Measurements from ENCODE around the gene HEXIM1. TPM values are rescaled to one million over a fixed set of nuclear protein-coding genes. Genes with fewer than 3 reads are reported as not detected.

The HEXIM1 gene
- total RNA-seq, 6 experiments from 2014 or later = 14.0 to 27.1 (median 19.6) TPM

DNA sequence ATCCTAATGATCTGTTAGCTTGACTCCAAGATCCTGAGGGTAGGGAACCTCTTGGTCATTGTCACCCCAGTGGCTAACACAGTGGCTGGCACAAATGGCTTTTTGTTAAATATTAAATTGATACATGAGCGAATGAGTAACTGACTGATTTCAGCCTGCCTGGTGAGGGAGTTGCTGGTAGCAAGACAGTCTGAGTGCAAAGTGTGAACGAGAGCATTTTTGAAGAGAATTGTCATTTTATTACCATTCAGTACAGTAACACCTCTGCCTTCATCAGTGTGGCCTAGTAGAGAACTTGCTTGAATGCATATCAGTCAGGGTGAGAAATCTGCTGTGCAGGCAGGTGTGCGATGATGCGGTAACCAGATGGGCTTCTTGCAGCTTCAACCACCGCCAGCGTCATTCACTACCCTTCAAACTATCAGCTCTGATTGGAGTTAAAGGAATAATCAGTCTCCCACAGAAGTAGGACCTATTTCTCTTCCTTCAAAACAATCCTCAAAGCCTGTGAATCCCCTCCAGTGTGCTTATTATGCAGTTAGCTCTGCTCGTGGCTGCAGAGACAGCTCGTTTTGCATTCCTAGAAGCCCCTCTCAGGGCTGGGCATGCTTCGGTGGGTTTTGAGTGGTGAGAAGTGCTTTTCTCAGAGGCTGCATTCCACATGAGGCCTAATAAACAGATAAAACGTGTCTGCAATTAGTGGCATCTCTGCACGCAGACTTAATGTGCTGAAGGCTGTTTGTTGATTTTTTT, 42.4 kb downstream of the HEXIM1 start:
- Histone ChIP-seq H3K4me1 (peaks cover 0 to 35% (median 16%) of the 10 kb centered on the region in 4 donors), H3K4me3 (no peak overlapping the region), H3K9me3 (no peaks in the 10 kb centered on the region), H3K27me3 (no peaks in the 10 kb centered on the region), H3K36me3 (no peaks in the 10 kb centered on the region), H3K27ac (peak overlapping the region; percentile 51 to 78 (median 60))
- TF ChIP-seq, protein P1, sequence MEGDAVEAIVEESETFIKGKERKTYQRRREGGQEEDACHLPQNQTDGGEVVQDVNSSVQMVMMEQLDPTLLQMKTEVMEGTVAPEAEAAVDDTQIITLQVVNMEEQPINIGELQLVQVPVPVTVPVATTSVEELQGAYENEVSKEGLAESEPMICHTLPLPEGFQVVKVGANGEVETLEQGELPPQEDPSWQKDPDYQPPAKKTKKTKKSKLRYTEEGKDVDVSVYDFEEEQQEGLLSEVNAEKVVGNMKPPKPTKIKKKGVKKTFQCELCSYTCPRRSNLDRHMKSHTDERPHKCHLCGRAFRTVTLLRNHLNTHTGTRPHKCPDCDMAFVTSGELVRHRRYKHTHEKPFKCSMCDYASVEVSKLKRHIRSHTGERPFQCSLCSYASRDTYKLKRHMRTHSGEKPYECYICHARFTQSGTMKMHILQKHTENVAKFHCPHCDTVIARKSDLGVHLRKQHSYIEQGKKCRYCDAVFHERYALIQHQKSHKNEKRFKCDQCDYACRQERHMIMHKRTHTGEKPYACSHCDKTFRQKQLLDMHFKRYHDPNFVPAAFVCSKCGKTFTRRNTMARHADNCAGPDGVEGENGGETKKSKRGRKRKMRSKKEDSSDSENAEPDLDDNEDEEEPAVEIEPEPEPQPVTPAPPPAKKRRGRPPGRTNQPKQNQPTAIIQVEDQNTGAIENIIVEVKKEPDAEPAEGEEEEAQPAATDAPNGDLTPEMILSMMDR (IDR thresholded peaks at IDR 0.05) = no peak
- TF ChIP-seq POLR2A (IDR thresholded peaks at IDR 0.05) = no peak
- ATAC-seq (peak; percentile 85 to 93 (median 90)), DNase-seq (peak in 1 of 3 donors; percentile 63)
- 35% methylated on average over 9 of the region's 11 CpGs for WGBS (ENCODE audit: insufficient coverage, low coverage, low lambda C conversion rate, missing lambda C conversion rate)
- intact Hi-C loops (cut with DNase I) = no loop called here

GRCh38 chr17:45195424-45195823, 47.1 kb downstream of the HEXIM1 start:
- Histone ChIP-seq H3K4me3 (no peak overlapping the region), H3K36me3 (no peaks in the 10 kb centered on the region), H3K27me3 (no peaks in the 10 kb centered on the region), H3K9me3 (no peaks in the 10 kb centered on the region), H3K27ac (no peak overlapping the region), H3K4me1 (peaks cover 0 to 36% (median 16%) of the 10 kb centered on the region in 4 donors)
- intact Hi-C loops (cut with DNase I) = loop anchor here (5.0 kb wide), 2 partner anchors 33 to 58 kb away; partner anchors contain the start of genes ACBD4 (in 1 of the 2) and HEXIM2 (in 1 of the 2)
- ATAC-seq = no peak
- TF ChIP-seq, protein P1 (IDR thresholded peaks at IDR 0.05) = no peak
- TF ChIP-seq POLR2A (IDR thresholded peaks at IDR 0.05) = no peak
- DNase-seq = no peak

DNA sequence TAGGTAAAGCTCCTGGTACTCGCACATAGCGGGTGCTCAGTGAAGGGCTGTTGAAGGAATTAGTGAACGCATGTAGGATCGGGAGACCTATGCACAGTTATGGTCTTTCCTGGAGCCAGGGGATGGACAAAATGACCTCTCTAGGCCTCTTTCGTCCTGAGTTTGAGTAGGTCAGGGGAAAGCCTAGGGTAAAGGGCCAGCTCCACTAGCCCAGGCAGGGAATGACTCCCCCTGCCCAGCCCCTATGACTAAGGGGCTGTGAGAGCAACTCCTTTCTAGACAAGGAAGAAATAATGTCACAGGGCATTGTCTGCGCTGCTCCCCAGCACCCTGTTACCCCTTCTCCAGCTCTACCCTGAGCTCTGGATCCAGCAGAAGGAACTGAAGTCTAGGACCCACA, 48.8 kb downstream of the HEXIM1 start:
- DNase-seq (no peak), ATAC-seq (no peak)
- no peaks in the 10 kb centered on the region for H3K27me3 ChIP-seq
- H3K4me1 ChIP-seq = peaks cover 0 to 23% (median 8%) of the 10 kb centered on the region in 4 donors
- WGBS (ENCODE audit: insufficient coverage, low coverage, low lambda C conversion rate, missing lambda C conversion rate) = 81% methylated on average over 6 of the region's 6 CpGs
- no peak overlapping the region for H3K4me3 ChIP-seq
- H3K27ac ChIP-seq = no peak overlapping the region
- no peaks in the 10 kb centered on the region for H3K36me3 ChIP-seq
- no peaks in the 10 kb centered on the region for H3K9me3 ChIP-seq
- TF ChIP-seq POLR2A (IDR thresholded peaks at IDR 0.05) = no peak
- TF ChIP-seq, protein P1 (IDR thresholded peaks at IDR 0.05) = no peak
- intact Hi-C loops (cut with DNase I) = loop anchor here (5.0 kb wide), 2 partner anchors 35 to 60 kb away; partner anchors contain the start of genes ACBD4 (in 1 of the 2) and HEXIM2 (in 1 of the 2)

GRCh38 chr17:45197555-45198334, 49.5 kb downstream of the HEXIM1 start:
- no peaks in the 10 kb centered on the region for H3K9me3 ChIP-seq
- WGBS (ENCODE audit: insufficient coverage, low coverage, low lambda C conversion rate, missing lambda C conversion rate) = 2% methylated on average over 3 of the region's 16 CpGs
- H3K36me3 ChIP-seq = no peaks in the 10 kb centered on the region
- H3K27me3 ChIP-seq = no peaks in the 10 kb centered on the region
- intact Hi-C loops (cut with DNase I) = loop anchor here (5.0 kb wide), 2 partner anchors 35 to 60 kb away; partner anchors contain the start of genes ACBD4 (in 1 of the 2) and HEXIM2 (in 1 of the 2)
- H3K27ac ChIP-seq = peak overlapping the region in 2 of 3 donors; percentile 40 to 47
- peak; percentile 96 to 99 (median 98) for ATAC-seq
- H3K4me1 ChIP-seq = peaks cover 0 to 17% (median 8%) of the 10 kb centered on the region in 4 donors
- DNase-seq = peak; percentile 94 to 95 (median 95)
- no peak overlapping the region for H3K4me3 ChIP-seq
- TF ChIP-seq, protein P1 (IDR thresholded peaks at IDR 0.05) = peak; percentile 99 to 100 (median 100)
- no peak for TF ChIP-seq POLR2A (IDR thresholded peaks at IDR 0.05)
